Central memory CD8-positive, alpha-beta T cell (primary cell): ENCODE data around the gene LCN12.

ENCODE experiments used
- ATAC-seq: fragments of 150-1000 bp; cut with Tn5 transposase; replicated peaks from 2 replicates; pipeline ENCODE4 v1.10.0; 2022; ENCODE audit warnings: mild to moderate bottlenecking, moderate FRiP score, moderate number of reproducible peaks; ENCODE audit not compliant: poor library complexity, severe bottlenecking; ENCODE audit errors: extremely low read depth
- DNase-seq, 2 donors: peaks; one replicate each; pipeline ENCODE4 v3.0.0; 2021; ENCODE audit warnings: low spot score in 2 of 2
- H3K27ac Mint-ChIP-seq: one replicate; pipeline ENCODE4 v1.8.0; 2022; ENCODE audit warnings: low read depth, mild to moderate bottlenecking, moderate library complexity, mixed read lengths
- H3K27me3 Mint-ChIP-seq: one replicate; pipeline ENCODE4 v1.8.0; 2022; ENCODE audit warnings: mixed read lengths
- H3K36me3 Mint-ChIP-seq: one replicate; pipeline ENCODE4 v1.8.0; 2022; ENCODE audit warnings: mild to moderate bottlenecking, moderate library complexity, mixed read lengths; ENCODE audit not compliant: insufficient read depth
- H3K4me1 Mint-ChIP-seq: one replicate; pipeline ENCODE4 v1.8.0; 2022; ENCODE audit warnings: mixed read lengths
- H3K4me3 Mint-ChIP-seq: one replicate; pipeline ENCODE4 v1.8.0; 2022; ENCODE audit warnings: mild to moderate bottlenecking, moderate library complexity, mixed read lengths
- H3K9me3 Mint-ChIP-seq: one replicate; pipeline ENCODE4 v1.8.0; 2022; ENCODE audit warnings: mixed read lengths

The LCN12 gene

GRCh38 chr9:136934277-136934676 is 17.8 kb upstream of the LCN12 start:
- H3K36me3 Mint-ChIP-seq, result peaks cover 7% of the 10 kb centered on the region
- H3K27me3 Mint-ChIP-seq, result no peaks in the 10 kb centered on the region
- no peak overlapping the region for H3K4me3 Mint-ChIP-seq
- H3K27ac Mint-ChIP-seq, result peak overlapping the region; percentile 41
- peaks cover 15% of the 10 kb centered on the region for H3K4me1 Mint-ChIP-seq
- no peak for ATAC-seq
- no peak for DNase-seq
- H3K9me3 Mint-ChIP-seq, result no peaks in the 10 kb centered on the region

- Mint-ChIP-seq H3K4me1 (peaks cover 19% of the 10 kb centered on the region), H3K27me3 (no peaks in the 10 kb centered on the region), H3K36me3 (peaks cover 14% of the 10 kb centered on the region), H3K4me3 (no peak overlapping the region), H3K27ac (no peak overlapping the region), H3K9me3 (no peaks in the 10 kb centered on the region)
- DNase-seq, result no peak
- no peak for ATAC-seq
Measured at GRCh38 chr9:136935651-136936050, 16.4 kb upstream of the LCN12 start.

- no peak for ATAC-seq
- no peak for DNase-seq
- Mint-ChIP-seq H3K4me1 (peaks cover 19% of the 10 kb centered on the region), H3K27me3 (no peaks in the 10 kb centered on the region), H3K36me3 (peaks cover 20% of the 10 kb centered on the region), H3K4me3 (no peak overlapping the region), H3K27ac (no peak overlapping the region), H3K9me3 (no peaks in the 10 kb centered on the region)
Measured at GRCh38 chr9:136936645-136937170, 15.4 kb upstream of the LCN12 start.

GRCh38 chr9:136937186-136938001 is 14.7 kb upstream of the LCN12 start:
- DNase-seq (no peak), ATAC-seq (no peak)
- Mint-ChIP-seq H3K27ac (peak overlapping the region; percentile 49), H3K4me1 (peaks cover 19% of the 10 kb centered on the region), H3K27me3 (no peaks in the 10 kb centered on the region), H3K4me3 (no peak overlapping the region), H3K9me3 (no peaks in the 10 kb centered on the region), H3K36me3 (peaks cover 22% of the 10 kb centered on the region)

GRCh38 chr9:136939431-136939995 is 12.6 kb upstream of the LCN12 start:
- no peaks in the 10 kb centered on the region for H3K9me3 Mint-ChIP-seq
- no peak overlapping the region for H3K27ac Mint-ChIP-seq
- no peak for DNase-seq
- H3K27me3 Mint-ChIP-seq, result no peaks in the 10 kb centered on the region
- H3K36me3 Mint-ChIP-seq, result peaks cover 30% of the 10 kb centered on the region
- ATAC-seq, result no peak
- H3K4me3 Mint-ChIP-seq, result no peak overlapping the region
- H3K4me1 Mint-ChIP-seq, result peaks cover 11% of the 10 kb centered on the region

- H3K4me1 Mint-ChIP-seq, result peaks cover 17% of the 10 kb centered on the region
- H3K9me3 Mint-ChIP-seq, result no peaks in the 10 kb centered on the region
- H3K4me3 Mint-ChIP-seq, result no peak overlapping the region
- no peaks in the 10 kb centered on the region for H3K27me3 Mint-ChIP-seq
- no peak for ATAC-seq
- no peak overlapping the region for H3K27ac Mint-ChIP-seq
- peaks cover 35% of the 10 kb centered on the region for H3K36me3 Mint-ChIP-seq
- no peak for DNase-seq
Measured at GRCh38 chr9:136939996-136940525, 12.0 kb upstream of the LCN12 start.

- Mint-ChIP-seq H3K4me1 (peaks cover 17% of the 10 kb centered on the region), H3K4me3 (no peak overlapping the region), H3K36me3 (peaks cover 42% of the 10 kb centered on the region), H3K27me3 (no peaks in the 10 kb centered on the region), H3K27ac (no peak overlapping the region), H3K9me3 (no peaks in the 10 kb centered on the region)
- ATAC-seq (no peak), DNase-seq (no peak)
Measured at GRCh38 chr9:136940526-136941230, 11.4 kb upstream of the LCN12 start.

GRCh38 chr9:136941231-136942111 is 10.6 kb upstream of the LCN12 start:
- no peaks in the 10 kb centered on the region for H3K9me3 Mint-ChIP-seq
- H3K4me3 Mint-ChIP-seq, result peak overlapping the region; percentile 23
- H3K27me3 Mint-ChIP-seq, result no peaks in the 10 kb centered on the region
- ATAC-seq (no peak), DNase-seq (no peak)
- peaks cover 14% of the 10 kb centered on the region for H3K4me1 Mint-ChIP-seq
- peaks cover 42% of the 10 kb centered on the region for H3K36me3 Mint-ChIP-seq
- no peak overlapping the region for H3K27ac Mint-ChIP-seq

GRCh38 chr9:136942112-136942880 is 9.8 kb upstream of the LCN12 start:
- Mint-ChIP-seq H3K4me1 (peaks cover 12% of the 10 kb centered on the region), H3K9me3 (no peaks in the 10 kb centered on the region), H3K27ac (no peak overlapping the region), H3K36me3 (peaks cover 42% of the 10 kb centered on the region), H3K27me3 (no peaks in the 10 kb centered on the region), H3K4me3 (peak overlapping the region; percentile 80)
- DNase-seq, result no peak
- ATAC-seq, result no peak

- Mint-ChIP-seq H3K9me3 (no peaks in the 10 kb centered on the region), H3K27ac (no peak overlapping the region), H3K4me3 (peak overlapping the region; percentile 80), H3K4me1 (peaks cover 12% of the 10 kb centered on the region), H3K36me3 (peaks cover 41% of the 10 kb centered on the region), H3K27me3 (no peaks in the 10 kb centered on the region)
- DNase-seq (no peak), ATAC-seq (no peak)
Measured at GRCh38 chr9:136942881-136943230, 9.2 kb upstream of the LCN12 start.

- Mint-ChIP-seq H3K36me3 (peaks cover 39% of the 10 kb centered on the region), H3K4me1 (peaks cover 12% of the 10 kb centered on the region), H3K27ac (peak overlapping the region; percentile 64), H3K27me3 (no peaks in the 10 kb centered on the region), H3K9me3 (no peaks in the 10 kb centered on the region), H3K4me3 (peak overlapping the region; percentile 80)
- DNase-seq (no peak), ATAC-seq (peak; percentile 12)
Measured at GRCh38 chr9:136943291-136944211, 8.5 kb upstream of the LCN12 start.
